Measurements from ENCODE around the gene PIK3CD. TPM values are rescaled to one million over a fixed set of nuclear protein-coding genes. Genes with fewer than 3 reads are reported as not detected.

PIK3CD gene
- total and polyA plus RNA-seq, 2 of the 4 experiments (the other 2 are of a cell fraction) = 5.0 to 12.1 TPM

- ChIA-PET POLR2A (ENCODE audit: unreplicated experiment) (no interaction called here), CTCF (interaction anchor here (0.7 kb wide), 1 partner anchor 34 kb away, joined by 3 read pairs; no protein-coding TSS in a partner anchor)
- Histone ChIP-seq H3K9me3 (ENCODE audit: control insufficient read depth, insufficient read depth, low read length) (no peaks in the 10 kb centered on the region), H3K36me3 (ENCODE audit: control insufficient read depth, insufficient read depth, low read length) (no peaks in the 10 kb centered on the region), H2AFZ (replicated peaks; ENCODE audit: low read length, poor library complexity) (no peak overlapping the region), H3K27me3 (ENCODE audit: control insufficient read depth, insufficient read depth, low read length) (peaks cover 29% of the 10 kb centered on the region; the same call in 1 of the 2 replicates), H3K23ac (ENCODE audit: low read depth, low read length) (no peak overlapping the region), H3K4me2 (ENCODE audit: low read depth, low read length) (no peak overlapping the region), H3K18ac (ENCODE audit: low read depth, low read length) (no peak overlapping the region), H4K20me1 (ENCODE audit: insufficient read depth, low read length) (no peaks in the 10 kb centered on the region), H2BK20ac (ENCODE audit: low read depth, low read length) (no peak overlapping the region), H2AK5ac (ENCODE audit: low read depth, low read length) (no peak overlapping the region), H3K27ac (ENCODE audit: insufficient read depth, low read length) (no peak overlapping the region), H2BK5ac (ENCODE audit: low read depth, low read length, poor library complexity, severe bottlenecking) (no peak overlapping the region), H3K4ac (ENCODE audit: low read depth, low read length) (no peak overlapping the region), H3K56ac (ENCODE audit: extremely low read depth, insufficient read depth, low read length) (no peak overlapping the region), H2AK9ac (replicated peaks; ENCODE audit: low read depth, low read length, poor library complexity) (no peak overlapping the region), H3K79me1 (ENCODE audit: low read depth in 1 of 2, low read length in 2 of 2) (no peaks in the 10 kb centered on the region), H4K8ac (ENCODE audit: low read depth in 2 of 2, low read length in 2 of 2) (no peak overlapping the region), H3K9ac (ENCODE audit: low read depth, low read length) (no peak overlapping the region), H2BK15ac (ENCODE audit: low read depth, low read length) (no peak overlapping the region), H3K9me1 (ENCODE audit: insufficient read depth, low read length) (no peaks in the 10 kb centered on the region), H3K14ac (replicated peaks; ENCODE audit: low read depth, low read length) (no peak overlapping the region), H2BK120ac (ENCODE audit: low read depth, low read length) (no peak overlapping the region), H3K4me3 (ENCODE audit: insufficient read depth, low read depth, low read length) (no peak overlapping the region), H4K5ac (ENCODE audit: low read depth, low read length) (no peak overlapping the region), H4K91ac (ENCODE audit: insufficient read depth, low read depth, low read length) (no peak overlapping the region), H3K4me1 (ENCODE audit: control insufficient read depth, insufficient read depth, low read length) (0 out of 2 replicates have a peak, but pooled peaks cover 1% of the 10 kb centered on the region)
- dilution Hi-C loops (cut with HindIII; ENCODE audit: low sequenced_read_pairs, unreplicated experiment) = no loop called here
- TF ChIP-seq MAZ (IDR thresholded peaks at IDR 0.05; ENCODE audit: borderline replicate concordance, low read depth, low read length) (no peak), RCOR1 (IDR thresholded peaks at IDR 0.05; ENCODE audit: insufficient replicate concordance, low read length) (no peak), CHD1 (IDR thresholded peaks at IDR 0.05; ENCODE audit: low read depth, low read length) (no peak), FOS (IDR thresholded peaks at IDR 0.05; ENCODE audit: low read depth, low read length) (no peak), SMC3 (IDR thresholded peaks at IDR 0.05; ENCODE audit: low read depth, low read length) (no peak), ELK1 (IDR thresholded peaks at IDR 0.05; ENCODE audit: borderline replicate concordance, low read depth, low read length) (no peak)
- no CpG with 5 or more reads among the region's 3 CpGs for WGBS, 2 experiments (ENCODE audit: extremely low coverage in 2 of 2, insufficient read length in 1 of 2)
- ATAC-seq (ENCODE audit: low read depth) = no peak
- intact Hi-C loops (cut with micrococcal nuclease) = no loop called here
- in situ Hi-C loops (cut with MboI; ENCODE audit: low sequenced_read_pairs) = no loop called here
- no peak for DNase-seq
- no TSS peak for BruUV-seq (replicated peaks)
Measured at GRCh38 chr1:9649769-9650168, 1.8 kb upstream of the PIK3CD start.

Data from IMR-90 (cell line).